BLaER1 treated with 17β-estradiol and CSF1 and Interleukin-3, amounts not matched to agents 10 nM and 100 nM (cell line): ENCODE measurements around the gene MTHFD1.

Source experiments
- H3K27ac ChIP-seq, 11 experiments: shearing (Covaris generic); formaldehyde crosslinking; 2 replicates each; pipeline ENCODE4 v1.8.1; 2022
- H3K27me3 ChIP-seq, 11 experiments: shearing (Covaris generic); formaldehyde crosslinking; 2 replicates each; pipeline ENCODE4 v1.8.1; 2022
- H3K36me3 ChIP-seq, 11 experiments: shearing (Covaris generic); formaldehyde crosslinking; 2 replicates each; pipeline ENCODE4 v1.8.1; 2022
- H3K4me1 ChIP-seq, 10 experiments: shearing (Covaris generic); formaldehyde crosslinking; 2 replicates each; pipeline ENCODE4 v1.8.1; 2022
- H3K4me2 ChIP-seq, 11 experiments: shearing (Covaris generic); formaldehyde crosslinking; 2 replicates each; pipeline ENCODE4 v1.8.1; 2022
- H3K4me3 ChIP-seq, 10 experiments: shearing (Covaris generic); formaldehyde crosslinking; 2 replicates each; pipeline ENCODE4 v1.8.1; 2022
- H3K9ac ChIP-seq, 11 experiments: shearing (Covaris generic); formaldehyde crosslinking; 2 replicates each; pipeline ENCODE4 v1.8.1; 2022
- H3K9me3 ChIP-seq, 11 experiments: shearing (Covaris generic); formaldehyde crosslinking; replicated peaks in 1 of 11; 2 replicates each; pipeline ENCODE4 v1.8.1; 2022
- H4K20me1 ChIP-seq, 11 experiments: shearing (Covaris generic); formaldehyde crosslinking; 2 replicates each; pipeline ENCODE4 v1.8.1; 2022
- Cebpa-rat ChIP-seq, 11 experiments: shearing (Covaris generic); IDR thresholded peaks; 2 replicates each; pipeline ENCODE4 v1.8.1; 2022

MTHFD1 gene

GRCh38 chr14:64467101-64467500, 78.9 kb downstream of the MTHFD1 start:
- Histone ChIP-seq H3K27ac (no peak overlapping the region), H3K4me2 (no peak overlapping the region), H4K20me1 (peaks cover 5 to 39% (median 20%) of the 10 kb centered on the region in 11 experiments; a peak in 11 of 22 replicates), H3K4me1 (peaks cover 8 to 17% (median 15%) of the 10 kb centered on the region in 10 experiments; a peak in 19 of 20 replicates), H3K27me3 (peaks cover 8 to 29% (median 21%) of the 10 kb centered on the region in 11 experiments; a peak in 21 of 22 replicates), H3K4me3 (no peak overlapping the region), H3K9me3 (no peaks in the 10 kb centered on the region), H3K36me3 (peaks cover 0 to 8% (median 5%) of the 10 kb centered on the region in 11 experiments; a peak in 7 of 22 replicates), H3K9ac (no peak overlapping the region)
- TF ChIP-seq Cebpa-rat (IDR thresholded peaks at IDR 0.05), result no peak; a peak in 1 of 22 replicates

GRCh38 chr14:64467566-64467965, 79.4 kb downstream of the MTHFD1 start:
- H3K36me3 ChIP-seq, result peaks cover 0 to 4% (median under 1%) of the 10 kb centered on the region in 11 experiments; a peak in 3 of 22 replicates
- no peaks in the 10 kb centered on the region for H3K9me3 ChIP-seq
- no peak overlapping the region for H3K27ac ChIP-seq
- peaks cover 8 to 17% (median 15%) of the 10 kb centered on the region in 10 experiments; a peak in 19 of 20 replicates for H3K4me1 ChIP-seq
- H3K4me2 ChIP-seq, result no peak overlapping the region
- H3K9ac ChIP-seq, result no peak overlapping the region
- no peak for TF ChIP-seq Cebpa-rat (IDR thresholded peaks at IDR 0.05)
- H3K27me3 ChIP-seq, result peaks cover 8 to 29% (median 21%) of the 10 kb centered on the region in 11 experiments; a peak in 21 of 22 replicates
- H3K4me3 ChIP-seq, result no peak overlapping the region
- peaks cover 5 to 34% (median 20%) of the 10 kb centered on the region in 11 experiments; a peak in 11 of 22 replicates for H4K20me1 ChIP-seq

DNA sequence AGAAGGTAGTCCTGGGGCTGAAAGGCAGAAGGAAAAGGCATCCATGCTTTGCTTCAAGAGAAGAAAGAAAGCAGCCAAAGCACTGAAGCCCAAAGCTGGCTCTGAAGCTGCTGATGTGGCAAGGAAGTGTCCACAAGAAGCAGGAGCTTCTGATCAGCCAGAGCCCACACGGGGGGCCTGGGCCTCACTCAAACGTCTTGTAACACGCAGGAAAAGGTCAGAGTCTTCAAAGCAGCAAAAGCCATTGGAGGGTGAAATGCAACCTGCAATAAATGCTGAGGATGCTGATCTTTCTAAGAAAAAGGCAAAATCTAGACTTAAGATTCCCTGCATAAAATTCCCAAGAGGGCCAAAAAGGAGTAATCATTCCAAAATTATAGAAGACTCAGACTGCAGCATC, 80.3 kb downstream of the MTHFD1 start:
- no peak overlapping the region for H3K4me3 ChIP-seq
- peaks cover 8 to 29% (median 21%) of the 10 kb centered on the region in 11 experiments; a peak in 21 of 22 replicates for H3K27me3 ChIP-seq
- no peak for TF ChIP-seq Cebpa-rat (IDR thresholded peaks at IDR 0.05)
- H4K20me1 ChIP-seq, result peaks cover 5 to 32% (median 20%) of the 10 kb centered on the region in 11 experiments; a peak in 11 of 22 replicates
- H3K9me3 ChIP-seq, result no peaks in the 10 kb centered on the region
- no peak overlapping the region for H3K9ac ChIP-seq
- H3K4me2 ChIP-seq, result no peak overlapping the region
- H3K27ac ChIP-seq, result no peak overlapping the region
- H3K4me1 ChIP-seq, result peaks cover 8 to 17% (median 15%) of the 10 kb centered on the region in 10 experiments; a peak in 19 of 20 replicates
- H3K36me3 ChIP-seq, result no peaks in the 10 kb centered on the region

- Histone ChIP-seq H3K4me2 (no peak overlapping the region), H3K4me3 (no peak overlapping the region), H3K9ac (no peak overlapping the region), H3K27ac (no peak overlapping the region), H3K27me3 (no peaks in the 10 kb centered on the region), H3K9me3 (no peaks in the 10 kb centered on the region), H3K4me1 (no peaks in the 10 kb centered on the region), H3K36me3 (peaks cover 0 to 8% (median 0%) of the 10 kb centered on the region in 11 experiments; a peak in 2 of 22 replicates), H4K20me1 (peaks cover 0 to 3% (median 0%) of the 10 kb centered on the region in 11 experiments; a peak in 4 of 22 replicates)
- TF ChIP-seq Cebpa-rat (IDR thresholded peaks at IDR 0.05), result no peak
Observed at GRCh38 chr14:64474041-64474440, 85.9 kb downstream of the MTHFD1 start.

DNA sequence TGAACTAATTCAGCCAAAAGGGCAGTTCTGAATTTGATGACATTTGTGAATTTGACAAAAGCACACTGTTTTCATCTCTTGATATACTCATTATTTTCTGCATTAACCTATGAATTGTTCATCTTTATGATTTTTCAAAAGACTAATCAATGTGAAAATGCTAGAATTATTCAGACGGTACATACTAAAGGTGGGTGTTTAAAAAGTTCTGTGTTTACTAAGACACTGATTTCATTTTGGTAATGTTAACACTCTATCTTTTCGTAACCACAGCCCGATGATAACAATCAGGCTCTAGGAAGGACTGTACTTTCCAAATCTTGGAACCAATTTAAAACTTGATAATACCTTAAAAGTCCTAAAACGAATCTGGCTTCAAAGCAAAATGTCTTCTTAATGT, 86.5 kb downstream of the MTHFD1 start:
- TF ChIP-seq Cebpa-rat (IDR thresholded peaks at IDR 0.05), result no peak
- Histone ChIP-seq H3K9ac (no peak overlapping the region), H3K9me3 (no peaks in the 10 kb centered on the region)

GRCh38 chr14:64475585-64476273, 87.6 kb downstream of the MTHFD1 start:
- H3K4me3 ChIP-seq, result no peak overlapping the region
- no peaks in the 10 kb centered on the region for H3K27me3 ChIP-seq
- no peaks in the 10 kb centered on the region for H3K9me3 ChIP-seq
- H4K20me1 ChIP-seq, result peaks cover 0 to 7% (median 0%) of the 10 kb centered on the region in 11 experiments; a peak in 4 of 22 replicates
- H3K36me3 ChIP-seq, result peaks cover 0 to 14% (median 7%) of the 10 kb centered on the region in 11 experiments; a peak in 6 of 22 replicates
- no peak overlapping the region for H3K27ac ChIP-seq
- TF ChIP-seq Cebpa-rat (IDR thresholded peaks at IDR 0.05), result no peak
- H3K9ac ChIP-seq, result no peak overlapping the region
- no peaks in the 10 kb centered on the region; a peak in 1 of 20 replicates for H3K4me1 ChIP-seq
- H3K4me2 ChIP-seq, result no peak overlapping the region

More for the DNA sequence above, 86.5 kb downstream of the MTHFD1 start:
- Histone ChIP-seq H4K20me1 (peaks cover 0 to 7% (median 0%) of the 10 kb centered on the region in 11 experiments; a peak in 4 of 22 replicates), H3K27me3 (no peaks in the 10 kb centered on the region), H3K4me1 (no peaks in the 10 kb centered on the region), H3K4me3 (no peak overlapping the region), H3K36me3 (peaks cover 0 to 9% (median 4%) of the 10 kb centered on the region in 11 experiments; a peak in 5 of 22 replicates), H3K27ac (no peak overlapping the region), H3K4me2 (no peak overlapping the region)

DNA sequence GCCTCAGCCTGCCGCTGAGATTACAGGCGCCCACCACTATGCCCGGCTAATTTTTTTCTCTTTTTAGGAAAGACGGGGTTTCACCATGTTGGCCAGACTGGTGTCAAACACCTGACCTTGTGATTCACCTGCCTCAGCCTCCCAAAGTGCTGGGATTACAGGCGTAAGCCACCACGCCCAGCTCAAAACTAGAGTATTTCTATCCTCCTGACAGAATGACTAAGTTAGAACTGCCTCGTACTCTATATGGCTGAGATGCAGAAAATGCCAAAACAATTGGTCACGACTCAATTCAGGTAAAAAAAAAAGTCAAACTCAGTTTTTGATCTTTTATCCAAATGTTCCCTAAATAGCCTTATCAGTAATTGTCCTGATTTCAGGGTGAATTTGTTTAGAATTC, 88.3 kb downstream of the MTHFD1 start:
- H3K4me1 ChIP-seq, result no peaks in the 10 kb centered on the region; a peak in 1 of 20 replicates
- no peak overlapping the region for H3K27ac ChIP-seq
- H3K4me3 ChIP-seq, result no peak overlapping the region
- H3K4me2 ChIP-seq, result no peak overlapping the region
- H3K9me3 ChIP-seq, result no peaks in the 10 kb centered on the region
- peaks cover 0 to 7% (median 0%) of the 10 kb centered on the region in 11 experiments; a peak in 4 of 22 replicates for H4K20me1 ChIP-seq
- H3K27me3 ChIP-seq, result no peaks in the 10 kb centered on the region
- H3K9ac ChIP-seq, result no peak overlapping the region
- no peak for TF ChIP-seq Cebpa-rat (IDR thresholded peaks at IDR 0.05)
- peaks cover 0 to 21% (median 11%) of the 10 kb centered on the region in 11 experiments; a peak in 6 of 22 replicates for H3K36me3 ChIP-seq

GRCh38 chr14:64478634-64479250, 90.6 kb downstream of the MTHFD1 start:
- Histone ChIP-seq H3K4me1 (peaks cover 0 to 18% (median 0%) of the 10 kb centered on the region in 10 experiments; a peak in 4 of 20 replicates), H3K27me3 (no peaks in the 10 kb centered on the region), H3K4me2 (no peak overlapping the region), H3K36me3 (peaks cover 2 to 44% (median 11%) of the 10 kb centered on the region in 11 experiments; a peak in 9 of 22 replicates), H3K4me3 (no peak overlapping the region), H3K9me3 (no peaks in the 10 kb centered on the region), H4K20me1 (peaks cover 0 to 7% (median 0%) of the 10 kb centered on the region in 11 experiments; a peak in 4 of 22 replicates), H3K9ac (no peak overlapping the region), H3K27ac (no peak overlapping the region)
- TF ChIP-seq Cebpa-rat (IDR thresholded peaks at IDR 0.05), result no peak

DNA sequence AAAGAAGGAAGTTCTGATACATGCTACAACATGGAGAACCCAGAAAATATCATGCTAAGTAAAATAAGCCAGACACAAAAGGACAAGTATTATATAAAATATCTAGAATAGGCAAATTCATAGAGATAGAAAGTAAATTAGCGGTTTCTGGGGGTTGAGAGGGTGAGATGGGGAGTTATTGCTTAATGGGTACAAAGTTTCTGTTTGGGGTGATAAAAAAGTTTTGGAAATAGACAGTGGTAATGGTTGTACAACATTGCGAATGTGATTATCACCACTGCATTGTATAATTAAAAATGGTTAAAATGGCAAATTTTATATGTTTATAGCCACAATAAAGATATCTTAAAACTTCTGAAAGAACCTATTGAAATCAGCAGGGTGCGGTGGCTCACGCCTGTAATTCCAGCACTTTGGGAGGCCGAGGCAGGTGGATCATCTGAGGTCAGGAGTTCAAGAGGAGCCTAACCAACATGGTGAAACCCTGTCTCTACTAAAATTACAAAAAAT, 100.5 kb downstream of the MTHFD1 start:
- no peak for TF ChIP-seq Cebpa-rat (IDR thresholded peaks at IDR 0.05)
- Histone ChIP-seq H3K27ac (no peak overlapping the region), H3K36me3 (peaks cover 48 to 96% (median 69%) of the 10 kb centered on the region in 11 experiments), H3K9me3 (no peaks in the 10 kb centered on the region), H4K20me1 (peaks cover 0 to 38% (median 10%) of the 10 kb centered on the region in 11 experiments; a peak in 10 of 22 replicates), H3K4me1 (peaks cover 0 to 17% (median 8%) of the 10 kb centered on the region in 10 experiments; a peak in 14 of 20 replicates), H3K4me3 (no peak overlapping the region), H3K9ac (no peak overlapping the region), H3K27me3 (no peaks in the 10 kb centered on the region), H3K4me2 (no peak overlapping the region)
